Measurements from ENCODE around the gene GTF2B.
"Not testable (repeated sequence)": the region's sequence is repeated elsewhere in the genome, so short reads cannot be mapped to it uniquely, and the experiment has no call there.

Gene GTF2B

DNA sequence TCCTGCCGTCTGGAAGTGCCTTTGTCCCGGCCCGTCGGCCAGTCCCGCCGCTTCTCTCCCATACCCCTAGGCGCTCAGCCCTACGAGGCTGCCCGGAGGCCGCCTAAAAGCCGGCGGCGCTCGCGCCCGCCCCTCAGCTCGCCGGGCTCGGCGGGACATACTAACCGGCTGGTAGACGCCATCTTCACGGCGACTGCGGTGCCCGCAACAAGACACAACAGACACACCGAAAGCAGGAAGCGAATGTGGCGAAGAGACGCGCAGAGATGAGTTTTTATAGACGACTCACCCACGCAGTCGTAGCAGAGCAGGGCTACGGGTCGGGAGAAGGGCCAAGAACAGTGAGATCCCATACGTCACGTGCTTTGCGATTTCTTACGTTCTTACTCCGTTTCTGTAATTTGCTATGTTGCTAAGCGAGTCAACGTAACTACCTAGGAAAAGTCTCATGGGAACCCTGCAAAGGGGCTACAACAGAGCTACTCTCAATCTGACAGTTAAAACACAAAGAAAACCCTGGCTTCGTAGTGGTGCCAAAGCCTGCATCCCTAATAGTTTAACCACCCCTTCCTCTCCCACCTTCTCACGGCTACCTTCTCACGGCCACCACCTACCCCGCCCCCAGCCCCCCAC, at the start of gene GTF2B:
Gene GTF2B, minus strand, starts transcription at position 250 of the 633 bp plus-strand sequence. Its CDS starts 68 bp downstream, at position 182.
- DNase-seq = peak; percentile 98

GRCh38 chr1:88938528-88938927, 47.2 kb upstream of the GTF2B start:
- DNase-seq = not testable (repeated sequence)

- DNase-seq = no peak
Observed at GRCh38 chr1:88936760-88937342, 45.5 kb upstream of the GTF2B start.

DNA sequence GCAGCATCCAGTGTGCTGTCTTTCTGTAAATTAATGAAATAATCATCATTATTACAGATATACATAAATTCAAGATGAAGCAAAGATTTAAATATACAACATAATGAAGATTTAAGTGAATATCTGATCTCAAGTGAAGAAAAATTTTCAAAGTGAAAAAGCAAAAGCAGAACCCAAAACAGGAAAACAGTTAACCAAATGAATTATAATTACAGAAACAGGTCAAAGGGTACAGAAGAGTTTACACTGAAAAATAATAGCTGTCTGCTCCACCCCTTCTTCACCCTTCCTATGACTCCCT, 44.8 kb upstream of the GTF2B start:
- no peak for DNase-seq

- peak; percentile 71 for DNase-seq
Observed at GRCh38 chr1:88935522-88936222, 44.3 kb upstream of the GTF2B start.

DNA sequence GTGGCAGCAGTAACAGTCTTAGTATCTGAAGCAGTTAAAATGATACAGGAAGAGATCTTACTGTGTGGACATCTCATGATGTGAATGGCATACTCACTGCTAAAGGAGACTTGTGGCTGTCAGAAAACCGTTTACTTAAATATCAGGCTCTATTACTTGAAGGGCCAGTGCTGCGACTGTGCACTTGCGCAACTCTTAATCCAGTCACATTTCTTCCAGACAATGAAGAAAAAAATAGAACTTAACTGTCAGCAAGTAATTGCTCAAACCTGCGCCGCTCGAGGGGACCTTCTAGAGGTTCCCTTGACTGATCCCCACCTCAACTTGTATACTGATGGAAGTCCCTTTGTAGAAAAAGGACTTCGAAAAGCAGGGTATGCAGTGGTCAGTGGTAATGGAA, 38.8 kb upstream of the GTF2B start:
- not testable (repeated sequence) for DNase-seq

DNA sequence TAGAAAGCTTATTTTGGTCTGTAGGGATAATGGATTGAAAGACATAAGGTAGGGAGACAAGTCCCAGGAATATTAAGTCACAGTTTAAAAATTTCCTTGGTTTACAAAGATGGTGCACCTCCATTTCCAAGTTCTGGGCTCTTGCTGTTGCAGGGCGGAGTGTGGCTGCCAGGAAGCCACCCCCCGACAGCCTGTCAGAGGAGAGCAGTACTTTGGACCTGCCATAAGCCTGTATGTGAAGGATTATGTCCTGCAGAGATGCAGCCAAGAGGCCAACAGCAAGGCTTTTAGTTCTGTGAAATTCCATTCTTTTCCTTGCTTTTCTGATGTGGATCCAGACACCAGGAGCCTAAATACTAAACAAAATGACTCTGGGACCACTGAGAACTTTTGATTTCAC, 31.9 kb upstream of the GTF2B start:
- DNase-seq = no peak

- no peak for DNase-seq
Observed at GRCh38 chr1:88922214-88922613, 30.8 kb upstream of the GTF2B start.

DNA sequence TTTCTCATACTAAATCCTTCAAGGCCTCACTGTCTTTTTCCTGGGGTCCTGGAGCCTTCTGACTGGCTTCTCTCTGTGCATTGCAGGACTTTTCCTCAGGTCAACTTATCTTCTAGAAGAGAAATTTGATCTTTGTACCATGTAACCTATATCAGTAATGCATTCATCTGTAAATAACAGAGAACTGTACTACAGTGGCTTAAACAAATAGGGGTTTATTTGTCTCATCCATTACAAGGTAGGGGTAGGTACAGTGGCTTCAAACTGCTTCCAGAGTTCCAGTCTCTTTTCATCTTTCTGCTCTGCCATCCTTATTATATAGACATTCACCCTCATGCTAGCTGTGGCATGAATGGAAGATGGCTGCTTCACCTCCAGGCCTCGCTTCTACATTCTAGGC, 29.5 kb upstream of the GTF2B start:
- DNase-seq = no peak

DNA sequence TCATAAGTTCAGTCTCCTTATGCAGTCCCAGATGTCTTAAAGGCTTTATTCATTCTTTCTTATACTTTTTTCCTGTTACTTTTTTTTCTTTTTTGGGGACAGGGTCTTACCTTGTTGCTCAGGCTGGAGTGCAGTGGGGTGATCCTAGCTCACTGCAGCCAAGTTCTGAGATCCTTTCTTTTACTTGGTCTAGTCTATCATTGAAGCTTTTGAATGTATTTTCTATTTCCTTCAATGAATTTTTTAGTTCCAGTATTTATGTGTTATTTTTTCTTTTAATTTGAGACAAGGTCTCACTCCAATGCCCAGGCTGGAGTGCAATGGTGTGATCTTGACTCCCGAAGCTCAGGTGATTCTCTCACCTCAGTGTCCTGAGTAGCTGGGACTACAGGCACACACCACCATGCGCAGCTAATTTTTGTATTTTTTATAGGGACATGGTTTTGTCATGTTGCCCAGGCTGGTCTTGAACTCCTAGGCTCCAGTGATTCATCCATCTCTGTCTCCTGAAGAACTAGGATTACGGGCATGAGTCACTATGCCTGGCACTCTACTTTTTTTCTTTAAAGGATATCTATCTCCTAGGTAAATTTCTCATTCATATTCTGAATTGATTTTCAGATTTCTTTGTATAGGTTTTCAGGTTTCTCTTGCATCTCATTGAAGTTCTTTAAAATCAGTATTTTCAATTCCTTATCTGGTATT, 26.1 kb upstream of the GTF2B start:
- no peak for DNase-seq

DNA sequence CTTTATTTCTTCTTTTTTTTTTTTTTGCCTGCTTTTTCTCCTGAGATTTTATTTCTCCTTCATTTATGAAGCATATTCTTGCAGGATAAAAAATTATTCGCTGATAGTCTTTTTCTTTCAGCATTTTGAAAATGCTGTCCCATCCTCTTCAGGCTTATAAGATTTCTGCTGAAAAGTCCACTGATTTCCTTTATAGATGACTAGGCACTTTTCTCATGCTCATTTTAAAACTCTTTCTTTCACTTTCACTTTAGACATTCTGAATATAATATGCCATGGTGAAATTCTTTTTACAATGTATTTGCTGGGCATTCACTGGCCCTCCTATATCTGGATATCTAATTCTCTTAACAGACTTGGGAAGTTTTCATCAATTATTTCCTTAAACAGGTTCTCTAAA, 25.5 kb upstream of the GTF2B start:
- DNase-seq = no peak

GRCh38 chr1:88911800-88912199, 20.4 kb upstream of the GTF2B start:
- not testable (repeated sequence) for DNase-seq

GRCh38 chr1:88911161-88911560, 19.8 kb upstream of the GTF2B start:
- peak; percentile 55 for DNase-seq

DNA sequence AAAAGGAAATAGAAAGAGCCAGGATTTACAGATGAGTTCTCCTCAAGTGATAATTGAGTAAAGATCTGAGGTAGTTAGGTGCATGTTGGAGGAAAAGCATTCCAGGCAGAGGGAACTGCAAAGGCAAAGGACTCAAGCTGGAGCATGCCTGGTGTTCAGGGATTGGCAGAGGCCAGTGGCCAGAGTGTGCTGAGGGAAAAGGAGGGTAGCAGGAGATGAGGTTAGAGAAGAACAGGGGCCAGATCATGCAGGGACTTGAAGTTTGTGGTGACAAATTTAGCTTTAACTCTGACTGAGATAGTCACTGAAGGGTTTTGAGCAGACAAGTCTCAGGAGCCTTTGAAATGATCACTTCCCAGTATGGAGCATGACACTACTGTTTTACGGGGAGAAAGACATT, 19.0 kb upstream of the GTF2B start:
- no peak for DNase-seq

GRCh38 chr1:88900883-88901282, 9.5 kb upstream of the GTF2B start:
- no peak for DNase-seq

- no peak for DNase-seq
Observed at GRCh38 chr1:88897070-88897730, 5.8 kb upstream of the GTF2B start.

- peak; percentile 57 for DNase-seq
Observed at GRCh38 chr1:88892357-88892877, 1.1 kb upstream of the GTF2B start.

DNA sequence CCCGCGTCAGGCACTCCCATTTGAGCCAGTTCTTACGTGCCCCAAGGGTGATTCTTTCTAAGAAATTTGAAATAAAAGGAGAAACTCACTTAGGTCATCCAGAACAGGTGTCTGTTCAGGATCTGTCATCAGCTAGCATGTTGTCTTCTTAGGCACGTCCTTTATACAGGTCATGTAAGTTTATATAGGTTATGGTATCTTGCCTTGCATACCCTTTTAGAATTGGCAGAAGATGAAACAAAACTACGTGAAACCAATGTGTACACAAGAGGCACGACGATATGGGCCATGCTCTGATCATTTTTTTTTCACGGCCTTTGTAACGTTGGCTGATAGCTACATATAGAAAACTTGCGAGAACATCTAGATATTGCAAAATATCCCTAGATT, 579 bp upstream of the GTF2B start:
- DNase-seq = no peak

- DNase-seq = peak; percentile 62
Observed at GRCh38 chr1:88890791-88891317, 513 bp downstream of the GTF2B start.

GRCh38 chr1:88890131-88890530, 1.2 kb downstream of the GTF2B start:
- no peak for DNase-seq

DNA sequence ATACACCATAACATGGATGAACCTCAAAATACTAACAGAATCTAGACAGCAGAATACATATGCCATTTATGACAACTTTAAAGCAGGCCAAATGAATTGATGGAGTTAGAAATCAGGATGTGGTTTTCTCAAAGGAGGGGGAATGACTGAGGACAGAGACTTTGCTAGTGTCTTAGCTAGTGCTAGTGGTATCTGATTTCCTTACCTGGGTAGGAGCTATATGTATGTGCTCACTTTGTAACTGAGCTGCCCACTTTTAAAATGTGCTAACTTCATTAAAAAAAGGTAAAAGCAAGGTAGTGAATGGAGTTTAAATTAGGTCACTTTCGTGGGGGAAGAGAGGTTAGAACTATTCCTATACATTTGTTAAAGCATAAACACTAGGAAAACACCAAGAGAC, 2.6 kb downstream of the GTF2B start:
- DNase-seq = peak; percentile 10

GRCh38 chr1:88885933-88886332, 5.4 kb downstream of the GTF2B start:
- DNase-seq = no peak

DNA sequence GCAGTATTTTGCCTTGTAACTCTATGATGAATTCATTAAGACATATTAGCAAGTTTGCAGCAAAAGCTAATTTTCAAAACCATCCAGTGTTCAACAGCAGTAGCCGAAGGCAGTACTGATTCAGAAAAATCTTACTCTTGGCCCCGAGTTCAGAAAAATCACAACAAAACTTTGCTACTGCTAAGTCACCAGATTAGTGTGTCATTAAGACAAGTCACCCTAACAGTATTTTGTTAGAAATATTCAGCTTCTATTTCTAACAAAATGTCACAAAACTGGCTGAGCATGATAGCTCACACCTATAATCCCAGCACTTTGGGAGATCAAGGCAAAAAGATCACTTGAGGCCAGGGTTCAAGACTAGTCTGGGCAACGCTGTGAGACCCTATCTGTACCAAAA, 8.2 kb downstream of the GTF2B start:
- no peak for DNase-seq

Data from hematopoietic multipotent progenitor cell treated with erythropoietin and hydrocortisone succinate and interleukin-3 and kit ligand, for 4 days (in vitro differentiated cells).